Dermis microvascular lymphatic vessel endothelial cell (primary cell): ENCODE data around the gene VTI1A. TPM values are rescaled to one million over a fixed set of nuclear protein-coding genes. Genes with fewer than 3 reads are reported as not detected.

ENCODE experiments used
- DNase-seq, 2 donors: peaks; one replicate each; pipeline versions ENCODE4 v3.0.0 to v3.0.0-alpha.2; 2010; ENCODE audit warnings: low read depth in 2 of 2
- total RNA-seq: library from RNA; depleted of rRNA; stranded (reverse); fragments of >200 nt; gene quantifications from 2 replicates; pipeline ENCODE4 v1.2.1, GENCODE V29; 2014

Gene VTI1A
- total RNA-seq, 1 donor from 2014 or later: 13.6 TPM

- DNase-seq: no peak
Observed at GRCh38 chr10:112503643-112504042, 56.6 kb downstream of the VTI1A start.

DNA sequence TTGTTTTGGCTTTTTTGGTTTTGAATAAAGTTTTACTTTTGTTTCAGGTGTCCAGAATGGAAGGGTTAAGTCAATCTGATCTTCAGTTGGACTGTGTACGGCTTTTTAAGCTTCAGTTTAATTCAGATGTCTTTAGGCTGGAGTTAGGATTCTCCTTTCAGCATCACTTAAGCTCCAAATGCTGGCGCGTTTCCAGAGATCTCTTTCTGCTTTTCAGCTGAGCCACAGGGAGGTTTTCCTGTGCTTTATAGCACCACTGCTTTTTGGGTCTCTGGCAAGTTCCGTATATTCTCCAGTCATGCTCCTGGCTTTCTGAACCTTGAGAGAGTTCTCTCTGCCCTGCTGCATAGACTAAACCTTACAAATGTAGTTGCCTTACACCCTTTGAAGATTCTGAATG lies 60.0 kb downstream of the VTI1A start:
- DNase-seq: no peak

- peak in 1 of 2 donors; percentile 9 for DNase-seq
Observed at GRCh38 chr10:112507988-112508387, 61.0 kb downstream of the VTI1A start.

- DNase-seq: no peak
Observed at GRCh38 chr10:112509558-112510291, 62.7 kb downstream of the VTI1A start.

GRCh38 chr10:112510384-112510783 lies 63.4 kb downstream of the VTI1A start:
- DNase-seq: no peak

DNA sequence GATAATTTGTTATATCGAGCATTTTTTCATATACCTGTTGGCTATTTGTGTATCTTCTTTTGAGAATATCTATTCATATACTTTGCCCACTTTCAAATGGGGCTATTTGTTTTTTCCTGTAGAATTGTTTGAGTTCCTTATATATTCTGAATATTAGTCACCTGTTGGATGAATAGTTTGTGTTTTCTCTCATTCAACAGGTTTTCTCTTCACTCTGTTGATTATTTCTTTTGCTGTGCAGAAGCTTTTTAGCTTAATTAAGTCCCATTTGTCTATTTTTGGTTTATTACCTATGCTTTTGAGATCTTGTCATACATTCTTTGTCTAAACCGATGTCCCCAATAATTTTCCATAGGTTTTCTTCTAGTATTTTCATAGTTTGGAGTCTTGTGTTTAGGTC lies 65.3 kb downstream of the VTI1A start:
- DNase-seq: no peak

DNA sequence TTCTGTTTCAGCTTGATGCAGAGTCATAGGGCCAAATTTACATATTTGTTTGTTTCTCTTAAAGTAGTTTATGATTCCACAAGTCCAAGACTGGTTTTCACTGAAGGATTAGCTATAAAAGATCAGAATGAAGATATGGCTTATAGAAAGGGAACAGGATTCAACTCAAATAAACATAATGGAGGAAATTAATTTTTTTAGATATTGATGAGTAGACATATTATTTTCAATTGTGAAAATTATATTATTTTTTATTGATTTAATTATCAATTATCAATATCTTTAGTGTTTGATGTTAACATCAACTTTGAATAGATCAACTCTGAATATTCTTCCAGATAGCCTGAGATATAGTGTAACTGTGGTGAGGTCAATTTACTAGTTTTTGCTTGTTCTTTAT lies 68.1 kb downstream of the VTI1A start:
- DNase-seq: no peak

GRCh38 chr10:112515852-112516251 lies 68.8 kb downstream of the VTI1A start:
- DNase-seq: peak; percentile 11 to 17

DNA sequence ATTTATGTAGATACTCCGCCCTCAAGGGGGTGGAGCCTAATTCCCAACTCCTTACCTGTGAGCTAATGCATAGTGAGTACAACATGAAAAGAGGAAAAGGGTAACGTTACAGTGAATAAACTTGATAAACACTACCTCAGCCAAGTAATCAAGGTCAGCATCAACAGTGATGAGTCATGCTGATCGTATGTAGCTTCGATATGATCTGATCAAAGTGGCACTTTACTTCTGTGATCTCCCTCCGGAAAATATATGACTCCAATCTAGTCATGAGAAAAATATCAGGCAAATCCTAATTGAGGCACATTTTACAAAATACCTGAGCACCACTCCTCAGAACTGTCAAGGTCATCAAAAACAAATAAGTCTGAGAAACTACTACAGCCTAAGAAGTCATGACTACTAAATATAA lies 70.4 kb downstream of the VTI1A start:
- DNase-seq: peak in 1 of 2 donors; percentile 27

GRCh38 chr10:112519133-112519761 lies 72.2 kb downstream of the VTI1A start:
- no peak for DNase-seq

- no peak for DNase-seq
Observed at GRCh38 chr10:112520914-112521313, 73.9 kb downstream of the VTI1A start.

DNA sequence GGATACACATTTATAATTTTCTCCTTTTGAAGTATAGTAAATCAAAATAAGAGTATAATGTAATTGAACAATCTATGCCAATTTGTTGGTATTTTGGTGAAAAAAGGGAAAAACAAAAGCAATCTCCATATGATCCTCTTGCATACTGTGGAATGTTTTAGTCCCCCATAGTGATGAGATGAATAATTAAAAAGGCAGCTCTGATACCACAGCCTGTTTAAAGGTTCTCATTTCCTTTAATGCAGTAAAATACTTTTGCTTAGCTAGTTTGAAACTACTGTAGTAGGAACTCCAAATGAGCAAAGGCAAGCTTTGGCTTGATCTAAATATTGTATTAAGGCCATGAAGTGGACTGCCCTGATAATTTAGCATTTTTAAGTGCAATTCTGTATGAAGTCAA lies 77.6 kb downstream of the VTI1A start:
- no peak for DNase-seq

GRCh38 chr10:112525200-112525599 lies 78.2 kb downstream of the VTI1A start:
- no peak for DNase-seq

DNA sequence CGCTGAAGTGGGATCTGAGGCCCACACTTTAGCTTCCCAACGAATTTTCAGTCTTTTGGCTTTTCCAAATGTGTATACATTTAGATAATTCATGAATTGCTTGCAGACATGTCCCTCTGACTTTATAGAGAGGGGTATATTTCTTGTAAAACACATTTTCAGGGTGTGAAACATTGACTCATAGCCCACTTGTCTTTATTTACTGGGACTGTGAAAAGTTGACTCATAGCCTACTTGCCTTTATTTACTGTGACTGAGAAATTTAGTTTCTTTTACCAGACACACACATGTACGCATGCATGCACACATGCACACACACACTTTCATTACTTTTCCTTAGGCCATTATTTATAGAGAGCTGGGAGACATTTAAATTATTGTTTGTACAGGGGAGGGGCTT lies 79.1 kb downstream of the VTI1A start:
- DNase-seq: no peak

DNA sequence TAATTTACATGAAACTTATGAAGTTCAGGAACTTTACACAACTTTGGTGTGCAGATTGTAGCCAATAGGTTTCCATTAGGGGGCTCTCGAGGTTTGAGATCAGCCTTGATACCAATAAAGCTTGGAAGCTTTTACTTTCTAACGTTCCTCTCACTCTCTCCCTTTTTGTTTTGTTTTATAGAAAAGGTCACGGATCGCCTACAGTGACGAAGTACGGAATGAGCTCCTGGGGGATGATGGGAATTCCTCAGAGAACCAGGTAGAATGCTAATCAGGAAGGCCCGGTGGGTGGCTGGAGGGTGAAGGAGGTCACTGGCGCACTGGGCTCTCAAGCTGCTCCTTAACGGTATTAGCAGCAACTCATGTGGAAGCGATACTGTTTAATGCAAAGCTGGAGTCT lies 79.9 kb downstream of the VTI1A start:
- DNase-seq: no peak

DNA sequence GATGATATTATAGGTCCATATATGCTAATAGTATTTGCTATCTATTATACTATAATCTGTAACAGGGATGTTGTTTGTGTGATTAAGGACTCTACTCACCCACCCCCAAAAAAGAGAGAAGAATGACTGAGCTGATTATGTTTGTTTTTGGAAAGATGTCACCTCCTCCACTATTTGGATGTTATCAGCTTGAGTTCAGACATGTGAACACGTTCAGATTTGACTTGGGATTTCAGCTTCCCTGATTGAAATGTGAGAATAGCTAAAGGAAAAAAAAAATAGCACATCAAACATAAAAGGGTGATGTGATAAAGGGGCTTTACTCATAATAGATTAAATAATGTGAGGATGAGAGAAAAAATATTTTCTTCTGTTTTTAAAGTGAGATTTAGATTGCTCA lies 81.2 kb downstream of the VTI1A start:
- DNase-seq: no peak

DNA sequence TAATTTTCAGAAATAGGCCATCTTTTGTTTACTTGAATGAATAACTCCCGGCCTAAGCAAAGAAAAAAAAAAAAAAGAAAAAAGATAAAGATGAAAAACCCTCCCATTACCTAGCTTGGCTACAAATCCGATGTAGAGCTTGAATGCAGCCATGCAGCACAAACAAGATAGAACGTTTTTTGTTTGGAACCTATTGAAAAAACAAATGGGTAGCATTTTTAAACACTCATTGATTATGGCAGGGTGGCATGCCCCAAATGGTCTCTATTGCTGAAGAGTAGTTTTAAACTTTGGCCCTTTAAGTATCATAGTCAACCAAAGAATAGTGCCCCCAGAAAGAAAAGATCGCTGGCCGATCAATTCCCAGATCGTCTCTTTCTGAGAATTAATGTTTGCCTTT lies 84.4 kb downstream of the VTI1A start:
- DNase-seq: no peak

- DNase-seq: no peak
Observed at GRCh38 chr10:112532189-112532588, 85.2 kb downstream of the VTI1A start.

DNA sequence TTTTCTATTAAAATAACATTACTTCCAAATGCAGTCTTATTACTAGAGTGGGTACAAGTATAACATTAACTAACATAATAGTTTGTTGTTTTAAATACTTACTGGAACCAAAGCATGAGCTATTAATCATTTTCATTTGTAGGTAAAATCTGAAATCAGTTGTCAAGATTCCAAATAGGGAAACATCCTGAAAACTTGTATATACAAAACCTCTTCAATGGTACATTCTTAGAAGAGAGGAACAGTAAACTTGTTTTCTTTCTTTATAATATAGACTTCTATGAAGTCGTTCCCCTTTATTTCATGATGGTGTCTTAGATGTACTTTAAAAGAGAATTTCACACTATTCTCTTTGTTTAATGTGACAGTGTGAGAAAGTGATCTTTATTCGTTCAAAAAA lies 85.9 kb downstream of the VTI1A start:
- DNase-seq: no peak

DNA sequence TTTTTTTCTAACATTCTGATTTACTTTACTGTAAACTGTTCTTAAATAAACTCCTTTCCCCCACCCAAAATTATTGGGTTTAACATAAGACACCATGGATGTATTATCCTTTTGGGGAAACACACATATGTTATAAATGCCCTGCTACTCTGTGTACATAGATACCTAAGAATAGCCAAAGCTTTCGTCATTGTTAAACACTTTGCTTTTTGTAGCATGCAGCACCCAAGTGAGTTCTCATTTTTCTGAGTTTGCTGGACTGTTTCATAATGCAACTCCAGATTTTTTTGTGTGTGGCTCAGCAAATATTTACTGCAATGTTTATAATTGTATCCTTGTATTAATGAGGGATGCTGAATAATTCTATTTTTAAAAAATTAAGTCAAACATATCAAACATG lies 86.9 kb downstream of the VTI1A start:
- no peak for DNase-seq

GRCh38 chr10:112535531-112535951 lies 88.5 kb downstream of the VTI1A start:
- no peak for DNase-seq

- peak in 1 of 2 donors; percentile 7 for DNase-seq
Observed at GRCh38 chr10:112536663-112537062, 89.6 kb downstream of the VTI1A start.

GRCh38 chr10:112538168-112538567 lies 91.2 kb downstream of the VTI1A start:
- DNase-seq: no peak
